Right cardiac atrium (tissue), 5 donors: Measurements from ENCODE around the gene ARG1. TPM values are rescaled to one million over a fixed set of nuclear protein-coding genes. Genes with fewer than 3 reads are reported as not detected.
"Not testable (repeated sequence)": the region's sequence is repeated elsewhere in the genome, so short reads cannot be mapped to it uniquely, and the experiment has no call there.

ENCODE experiments used
- ATAC-seq, 2 donors: fragments of 200-7000 bp; cut with Tn5 transposase; one replicate each; pipeline versions ENCODE4 v1.8.0 to v1.9.1; 2020; ENCODE audit warnings: moderate library complexity in 2 of 2, mild to moderate bottlenecking in 1 of 2
- DNase-seq, 3 donors: peaks; one replicate each; pipeline ENCODE4 v3.0.0-alpha.2; 2020
- H3K27ac ChIP-seq: one replicate; pipeline ENCODE4 v1.5.1; 2013; ENCODE audit warnings: mild to moderate bottlenecking, low read length, control low read depth, moderate library complexity
- H3K27me3 ChIP-seq: one replicate; pipeline ENCODE4 v1.6.1; 2013; ENCODE audit not compliant: control insufficient read depth, insufficient read depth
- H3K4me1 ChIP-seq: one replicate; pipeline ENCODE4 v1.6.1; 2013; ENCODE audit warnings: low read length; ENCODE audit not compliant: control insufficient read depth, insufficient read depth
- H3K4me3 ChIP-seq: one replicate; pipeline ENCODE4 v1.5.1; 2013; ENCODE audit warnings: low read length, control low read depth
- H3K9me3 ChIP-seq: one replicate; pipeline ENCODE4 v1.6.1; 2013; ENCODE audit warnings: low read length; ENCODE audit not compliant: control insufficient read depth
- WGBS: extraction: QIAGEN DNeasy Blood & Tissue Kit; methylation state at CpG from one replicate; pipeline ENCODE4 v1.1.7; 2013; 5-methylcytosine and 5-hydroxymethylcytosine counted together
- intact Hi-C, 4 donors: fragments of 100-400 bp; cut with DNase I; formaldehyde crosslinking; loops; one replicate each; pipeline versions ENCODE4 v1.11.0 to v1.14.0; 2022 to 2023
- long read RNA-seq, 4 donors: library from polyadenylated mRNA; unstranded; transcript quantifications; one replicate each; pipeline ENCODE4 v2.0.0, GENCODE V29; 2020 to 2021
- polyA plus RNA-seq: library from polyadenylated mRNA; stranded (reverse); fragments of 200-250 nt; gene quantifications from one replicate; pipeline ENCODE4 v1.2.3, GENCODE V29; 2013
- total RNA-seq, 4 donors: library from RNA; stranded (reverse); fragmentation: NEBNext Ultra II Directional; extraction: Animal tissue kit (Norgen Biotek cat#: 25700); gene quantifications; one replicate each; pipeline ENCODE4 v1.2.1, GENCODE V29; 2021
- donor health status: healthy with polysubstance abuse.
- donor health status: DM: no; HTN: yes; CAD: no.
- donor health status: DM: no; HTN: no; CAD: no.
- donor health status: DM: no; HTN: yes; CAD: no; lungs with severe emphysema.
- donor health status: DM: yes; HTN: yes; CAD: no.

Gene ARG1
- total RNA-seq (under 1 TPM in 2 of 4 donors, not detected in 2; 0.22 to 0.24 TPM), polyA plus RNA-seq (not detected)
- long read RNA-seq, donor 1, result 0 reads
- long read RNA-seq, donor 2, result 0 reads
- long read RNA-seq, donor 3, partial matches to known transcripts, result 0 of 1 reads
- long read RNA-seq, donor 3, other reads (novel, unspliced or antisense), result 0 of 1 reads
- long read RNA-seq, donor 4, result 0 reads

GRCh38 chr6:131572686-131573415 is at the start of gene ARG1:
ARG1 (plus strand) TSS chr6:131573226; CDS start chr6:131573283, 57 bp downstream.
- ATAC-seq, result no peak
- WGBS, result 79% methylated on average over 6 of the region's 6 CpGs
- intact Hi-C loops, result no loop called here
- no peaks in the 10 kb centered on the region for H3K4me1 ChIP-seq
- no peak within 1 kb of the TSS for H3K27ac ChIP-seq
- DNase-seq, result no peak
- no peak within 1 kb of the TSS for H3K4me3 ChIP-seq
- H3K27me3 ChIP-seq, result no peaks in the 10 kb centered on the region
- no peaks in the 10 kb centered on the region for H3K9me3 ChIP-seq

GRCh38 chr6:131523988-131524673 is 48.9 kb upstream of the ARG1 start:
- no peaks in the 10 kb centered on the region for H3K9me3 ChIP-seq
- no peak overlapping the region for H3K27ac ChIP-seq
- ATAC-seq (no peak), DNase-seq (no peak)
- no peaks in the 10 kb centered on the region for H3K27me3 ChIP-seq
- H3K4me1 ChIP-seq, result no peaks in the 10 kb centered on the region
- intact Hi-C loops, result no loop called here
- 91% methylated on average over 1 of the region's 1 CpG for WGBS
- H3K4me3 ChIP-seq, result no peak overlapping the region

- intact Hi-C loops, result no loop called here
Observed at GRCh38 chr6:131524695-131525336, 48.2 kb upstream of the ARG1 start.

GRCh38 chr6:131530936-131531335 is 42.1 kb upstream of the ARG1 start:
- not testable (repeated sequence) for H3K4me3 ChIP-seq, H3K27me3 ChIP-seq, H3K4me1 ChIP-seq, H3K9me3 ChIP-seq, H3K27ac ChIP-seq, DNase-seq, ATAC-seq
- WGBS, result 89% methylated on average over 5 of the region's 5 CpGs
- intact Hi-C loops, result loop anchor here in 3 of 4 donors (5.0 to 10.0 kb wide), 3 partner anchors 329 to 646 kb away; no protein-coding TSS in a partner anchor

More at GRCh38 chr6:131524695-131525336, 48.2 kb upstream of the ARG1 start:
- no peaks in the 10 kb centered on the region for H3K4me1 ChIP-seq
- H3K27ac ChIP-seq, result no peak overlapping the region
- no peak for DNase-seq
- 92% methylated on average over 25 of the region's 25 CpGs for WGBS
- H3K4me3 ChIP-seq, result no peak overlapping the region
- H3K27me3 ChIP-seq, result no peaks in the 10 kb centered on the region
- H3K9me3 ChIP-seq, result no peaks in the 10 kb centered on the region
- no peak for ATAC-seq

GRCh38 chr6:131531681-131532080 is 41.3 kb upstream of the ARG1 start:
- intact Hi-C loops, result loop anchor here in 3 of 4 donors (5.0 to 10.0 kb wide), 3 partner anchors 329 to 647 kb away; no protein-coding TSS in a partner anchor
- H3K27me3 ChIP-seq, H3K9me3 ChIP-seq, H3K4me1 ChIP-seq, ATAC-seq, H3K27ac ChIP-seq, DNase-seq, H3K4me3 ChIP-seq: not testable (repeated sequence)
- 82% methylated on average over 12 of the region's 12 CpGs for WGBS

- intact Hi-C loops, result loop anchor here in 3 of 4 donors (5.0 to 10.0 kb wide), 3 partner anchors 330 to 648 kb away; no protein-coding TSS in a partner anchor
- H3K27ac ChIP-seq, result no peak overlapping the region
- no peaks in the 10 kb centered on the region for H3K9me3 ChIP-seq
- no peak for ATAC-seq
- WGBS, result 82% methylated on average over 3 of the region's 3 CpGs
- no peak overlapping the region for H3K4me3 ChIP-seq
- DNase-seq, result no peak
- H3K27me3 ChIP-seq, result no peaks in the 10 kb centered on the region
- H3K4me1 ChIP-seq, result no peaks in the 10 kb centered on the region
Observed at GRCh38 chr6:131532580-131533039, 40.4 kb upstream of the ARG1 start.

GRCh38 chr6:131538615-131539014 is 34.4 kb upstream of the ARG1 start:
- H3K27ac ChIP-seq, H3K4me1 ChIP-seq, H3K9me3 ChIP-seq, H3K27me3 ChIP-seq, DNase-seq, H3K4me3 ChIP-seq, ATAC-seq: not testable (repeated sequence)
- WGBS, result 77% methylated on average over 4 of the region's 4 CpGs
- intact Hi-C loops, result loop anchor here in 3 of 4 donors (5.0 to 10.0 kb wide), 3 partner anchors 344 to 656 kb away; no protein-coding TSS in a partner anchor

- Histone ChIP-seq H3K27ac (no peak overlapping the region), H3K4me3 (no peak overlapping the region), H3K9me3 (no peaks in the 10 kb centered on the region), H3K27me3 (no peaks in the 10 kb centered on the region), H3K4me1 (no peaks in the 10 kb centered on the region)
- DNase-seq (no peak), ATAC-seq (no peak)
- intact Hi-C loops, result no loop called here
- WGBS, result 88% methylated on average over 2 of the region's 2 CpGs
Observed at GRCh38 chr6:131545317-131545716, 27.7 kb upstream of the ARG1 start.

- Histone ChIP-seq H3K4me1 (no peaks in the 10 kb centered on the region), H3K27ac (no peak overlapping the region), H3K9me3 (no peaks in the 10 kb centered on the region), H3K27me3 (no peaks in the 10 kb centered on the region), H3K4me3 (no peak overlapping the region)
- ATAC-seq (no peak), DNase-seq (no peak)
- intact Hi-C loops, result no loop called here
- WGBS, result 52% methylated on average over 6 of the region's 6 CpGs
Observed at GRCh38 chr6:131547488-131547887, 25.5 kb upstream of the ARG1 start.

GRCh38 chr6:131548441-131548840 is 24.6 kb upstream of the ARG1 start:
- DNase-seq, result no peak
- Histone ChIP-seq H3K27me3 (no peaks in the 10 kb centered on the region), H3K9me3 (no peaks in the 10 kb centered on the region), H3K27ac (no peak overlapping the region), H3K4me1 (no peaks in the 10 kb centered on the region), H3K4me3 (no peak overlapping the region)
- no peak for ATAC-seq
- 77% methylated on average over 1 of the region's 1 CpG for WGBS
- intact Hi-C loops, result no loop called here
